HG03103 (cell line): ENCODE measurements around the gene GNG4.
"Not testable (repeated sequence)": the region's sequence is repeated elsewhere in the genome, so short reads cannot be mapped to it uniquely, and the experiment has no call there.

Source experiments
- ATAC-seq: cut with Tn5 transposase; IDR thresholded peaks from one replicate; pipeline ENCODE4 v1.9.1; 2021; ENCODE audit warnings: low read depth; ENCODE audit not compliant: unreplicated experiment

The GNG4 gene

DNA sequence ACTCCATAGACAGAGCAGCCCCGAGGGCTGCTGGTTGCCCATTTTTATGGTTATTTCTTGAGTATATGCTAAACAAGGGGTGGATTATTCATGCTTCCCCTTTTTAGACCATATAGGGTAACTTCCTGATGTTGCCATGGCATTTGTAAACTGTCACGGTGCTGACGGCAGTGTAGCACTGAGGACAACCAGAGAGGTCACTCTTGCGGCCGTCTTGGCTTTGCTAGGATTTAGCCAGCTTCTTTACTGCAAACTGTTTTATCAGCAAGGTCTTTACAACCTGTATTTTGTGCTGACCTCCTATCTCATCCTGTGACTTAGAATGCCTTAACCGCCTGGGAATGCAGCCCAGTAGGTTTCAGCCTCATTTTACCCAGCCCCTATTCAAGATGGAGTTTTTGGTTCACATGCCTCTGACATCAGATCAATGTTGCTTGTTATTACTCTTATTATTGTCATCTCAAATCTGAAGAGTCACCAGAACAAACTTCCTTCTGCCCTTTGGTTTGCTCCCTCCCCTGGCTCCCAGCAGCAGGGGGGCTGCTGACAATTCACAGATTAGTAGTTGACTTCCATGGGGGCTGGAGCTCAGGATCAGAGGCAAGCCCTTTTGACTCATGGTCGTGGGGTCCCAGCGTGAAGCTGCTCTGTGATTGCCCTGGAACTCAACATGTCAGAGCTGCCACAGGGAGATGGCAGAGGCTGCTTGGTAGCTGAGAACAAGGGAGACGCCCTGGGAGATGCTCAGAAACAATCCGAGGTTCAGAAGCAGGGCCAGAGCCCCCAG is 103.0 kb downstream of the GNG4 start:
- not testable (repeated sequence) for ATAC-seq

DNA sequence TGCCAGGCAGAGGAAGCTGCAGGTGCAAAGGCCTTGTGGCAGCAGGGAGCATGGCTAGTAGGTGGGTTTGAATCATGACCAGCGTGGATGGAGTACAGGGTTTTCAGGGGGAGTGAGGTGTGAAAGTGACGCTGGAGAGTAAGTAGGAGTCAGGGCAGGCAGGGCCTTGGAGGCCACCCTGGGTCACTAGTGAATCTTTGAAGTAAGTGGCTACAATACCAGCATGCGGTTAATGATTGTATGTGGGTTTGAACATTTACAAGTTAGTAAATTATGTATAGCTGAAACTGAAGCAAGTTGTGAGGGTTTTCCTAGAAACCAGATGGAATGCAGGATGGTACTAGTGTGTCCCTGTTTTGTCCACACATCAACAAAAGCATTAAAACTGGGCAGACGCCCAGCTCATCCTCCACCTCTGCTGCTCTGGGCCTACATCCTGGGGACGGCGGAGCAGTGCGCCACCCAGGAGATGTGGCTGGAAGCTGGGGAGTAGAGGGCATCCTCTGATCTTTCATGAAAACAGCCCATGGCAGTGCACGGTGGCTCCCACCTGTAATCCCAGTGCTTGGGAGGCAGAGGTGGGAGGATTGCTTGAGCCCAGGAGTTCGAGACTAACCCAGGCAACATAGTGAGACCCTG is 104.2 kb downstream of the GNG4 start:
- ATAC-seq, result no peak

DNA sequence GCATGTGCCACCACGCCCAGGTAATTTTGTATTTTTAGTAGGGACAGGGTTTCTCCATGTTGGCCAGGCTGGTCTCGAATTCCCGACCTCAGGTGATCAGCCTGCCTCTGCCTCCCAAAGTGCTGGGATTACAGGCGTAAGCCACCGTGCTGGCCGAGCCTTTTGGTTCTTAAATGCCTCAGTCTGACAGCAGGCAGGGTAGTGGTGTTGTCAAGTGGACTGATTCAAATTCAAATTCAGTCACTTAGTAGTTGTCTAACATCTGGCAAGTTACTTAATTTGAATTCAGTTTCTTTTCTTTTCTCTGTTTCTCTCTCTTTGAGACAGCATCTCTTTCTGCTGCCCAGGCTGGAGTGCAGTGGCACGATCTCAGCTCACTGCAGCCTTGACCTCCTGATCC is 106.7 kb downstream of the GNG4 start:
- ATAC-seq, result not testable (repeated sequence)

- no peak for ATAC-seq
These were observed 116.0 kb downstream of the GNG4 start for GRCh38 chr1:235533476-235534168.

DNA sequence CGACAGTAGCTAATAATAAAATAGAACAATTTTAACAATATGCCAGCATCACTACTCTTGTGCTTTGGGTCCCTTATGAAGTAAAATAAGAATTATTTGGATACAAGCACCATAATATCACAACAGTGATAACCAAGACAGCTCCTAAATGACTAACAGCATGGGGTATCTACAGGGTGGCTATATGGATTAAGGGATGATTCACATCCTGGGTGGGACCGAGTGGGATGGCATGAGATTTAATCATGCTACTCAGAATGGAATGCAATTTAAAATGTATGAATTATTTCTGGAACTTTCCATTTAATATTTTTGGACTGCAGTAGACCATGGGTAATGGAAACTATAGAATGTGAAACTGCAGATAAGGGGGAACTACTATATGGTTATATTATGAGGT is 117.2 kb downstream of the GNG4 start:
- ATAC-seq, result no peak

DNA sequence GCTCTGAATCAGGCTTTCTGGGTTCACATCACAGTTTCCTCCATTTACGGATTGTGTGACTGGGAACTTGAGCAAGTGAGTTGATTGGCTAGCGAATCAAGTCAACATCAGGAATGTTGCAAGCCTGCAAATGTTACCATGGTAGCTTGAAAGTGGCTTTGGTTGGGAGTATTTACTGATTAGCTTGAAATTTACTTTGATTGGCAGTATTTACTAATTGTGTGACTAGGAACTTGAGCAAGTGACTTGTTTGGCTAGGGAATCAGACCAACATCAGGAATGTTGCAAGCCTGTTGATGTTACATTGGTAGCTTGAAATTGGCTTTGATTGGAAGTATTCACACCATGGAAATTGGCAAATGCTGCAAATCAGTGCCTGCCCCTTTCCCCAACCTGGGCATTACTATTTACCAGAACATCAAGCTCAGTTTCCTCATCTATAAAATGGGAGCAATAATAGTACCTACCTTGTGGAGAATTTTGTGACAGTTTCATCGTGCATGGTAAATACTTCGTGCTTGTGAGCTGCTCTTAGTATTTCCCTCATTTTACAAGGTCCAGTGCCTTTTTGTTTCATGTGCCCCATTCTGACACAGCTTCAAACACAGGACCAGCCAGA is 122.3 kb downstream of the GNG4 start:
- ATAC-seq, result no peak

GRCh38 chr1:235525314-235525713 is 124.3 kb downstream of the GNG4 start:
- no peak for ATAC-seq

DNA sequence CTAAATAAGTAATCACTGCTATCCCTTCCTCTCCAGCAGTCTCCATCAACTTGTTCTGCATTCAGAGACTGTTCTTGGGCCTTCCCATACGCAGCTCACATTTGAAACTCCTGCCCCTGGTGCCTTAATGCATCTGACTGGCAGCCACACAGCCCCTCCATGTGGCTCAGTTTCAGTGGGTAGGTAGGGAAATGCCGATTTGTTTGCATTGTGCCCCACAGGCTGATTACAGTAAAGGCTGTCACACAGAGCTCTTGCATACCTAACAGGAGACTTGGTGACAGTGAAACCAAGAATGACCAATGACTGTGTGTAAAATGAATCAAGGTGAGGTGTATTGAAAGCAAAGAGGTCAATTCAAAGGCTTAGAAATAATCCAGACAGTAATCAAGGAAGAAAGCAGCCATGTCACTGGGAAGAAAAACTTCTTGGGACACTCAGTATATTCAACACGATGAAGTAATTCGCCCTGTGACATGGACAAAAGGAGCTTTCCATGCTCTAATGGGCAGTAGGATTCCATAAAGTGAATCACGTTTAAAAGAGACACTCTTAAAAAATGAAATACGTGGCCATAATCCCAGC is 132.6 kb downstream of the GNG4 start:
- no peak for ATAC-seq

DNA sequence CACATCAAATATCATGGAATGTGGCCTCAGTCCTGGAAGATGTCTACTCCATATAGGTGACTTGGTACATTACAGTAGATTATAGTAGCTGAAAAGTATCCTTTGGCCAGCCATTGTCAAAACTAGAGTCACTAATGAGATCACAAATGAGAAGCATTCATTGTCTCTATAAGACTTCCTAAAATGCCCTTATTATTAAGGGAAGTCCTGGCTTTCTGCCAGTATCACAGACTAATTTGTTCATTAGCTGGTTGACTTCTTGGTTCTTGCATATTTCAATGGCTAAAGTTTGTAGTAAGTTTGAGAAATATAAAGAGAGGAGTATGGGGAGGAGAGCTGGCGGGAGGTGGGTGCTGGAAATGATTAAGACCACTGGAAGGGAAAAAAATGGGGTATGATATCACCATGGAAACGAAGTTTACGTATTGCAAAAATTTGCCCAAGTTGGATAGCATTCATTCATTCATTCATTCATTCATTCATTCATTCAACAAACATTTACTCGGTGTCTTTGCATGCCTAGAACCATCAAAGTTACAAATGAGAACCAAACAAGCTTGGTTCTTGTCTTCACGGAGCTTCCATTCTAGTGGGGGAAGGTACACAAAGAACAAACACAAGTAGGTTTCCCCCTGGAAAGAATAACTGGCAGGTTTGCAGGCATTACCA is 133.6 kb downstream of the GNG4 start:
- no peak for ATAC-seq

DNA sequence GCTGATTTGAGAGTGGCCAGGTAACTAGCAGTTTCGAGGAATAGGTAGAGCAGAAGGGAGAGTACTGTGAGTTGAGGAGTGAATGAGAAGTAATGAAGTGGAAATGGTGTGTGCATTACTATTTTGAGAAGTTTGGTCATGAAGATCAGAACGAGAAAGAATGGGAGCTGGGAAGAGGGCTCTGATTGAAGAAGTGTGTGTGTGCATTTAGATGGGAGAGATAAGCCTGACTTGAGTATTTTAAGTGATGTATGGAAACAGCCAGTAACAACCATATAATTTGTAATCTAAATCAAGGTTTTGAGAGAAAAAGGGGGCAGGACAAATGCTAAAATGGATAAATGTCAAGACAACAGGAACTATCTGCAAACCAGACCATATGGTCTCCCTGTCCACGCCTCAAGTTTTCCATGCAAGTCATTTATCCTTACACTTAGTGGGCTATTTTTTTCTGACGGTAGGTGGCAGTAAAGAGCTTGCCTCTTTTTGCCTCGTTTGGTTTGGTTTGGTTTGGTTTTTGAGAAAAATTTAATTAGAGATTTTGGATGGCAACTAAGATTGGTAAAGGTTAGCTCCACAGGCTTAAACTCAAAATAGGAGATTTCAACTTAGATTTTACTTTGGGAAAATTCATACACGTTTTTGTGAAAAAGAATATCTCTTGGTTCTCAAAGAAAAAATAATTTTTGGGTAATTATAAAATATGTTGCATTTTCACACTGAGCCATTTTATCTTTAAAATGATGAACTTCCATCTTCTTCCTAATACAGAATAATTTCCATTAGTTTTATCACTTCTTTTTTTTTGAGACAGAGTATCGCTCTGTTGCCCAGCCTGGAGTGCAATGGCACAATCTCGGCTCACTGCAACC is 135.9 kb downstream of the GNG4 start:
- no peak for ATAC-seq

GRCh38 chr1:235511470-235512240 is 137.9 kb downstream of the GNG4 start:
- ATAC-seq, result no peak

GRCh38 chr1:235510823-235511222 is 138.8 kb downstream of the GNG4 start:
- no peak for ATAC-seq

DNA sequence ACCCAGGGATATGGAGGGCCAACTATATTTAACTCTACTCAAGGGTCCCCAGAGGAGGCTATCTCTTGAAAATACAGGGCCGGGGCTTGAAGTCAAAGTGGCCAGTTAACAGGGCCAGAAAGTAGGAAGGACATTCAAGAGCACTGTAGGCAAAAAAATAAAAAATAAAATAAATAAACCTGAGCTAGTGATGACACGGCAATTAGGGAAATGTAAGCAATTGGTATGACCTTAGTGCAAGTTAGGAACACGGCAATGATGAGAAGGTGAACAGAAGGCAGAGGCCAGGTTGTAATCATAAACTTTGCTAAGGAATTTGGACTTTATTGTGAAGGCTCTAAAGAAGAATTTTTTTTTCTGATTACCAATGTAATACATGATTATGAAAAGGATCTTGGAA is 142.0 kb downstream of the GNG4 start:
- ATAC-seq, result no peak

GRCh38 chr1:235504494-235505222 is 144.9 kb downstream of the GNG4 start:
- ATAC-seq, result peak; percentile 70

GRCh38 chr1:235504122-235504493 is 145.5 kb downstream of the GNG4 start, which contains the start of gene B3GALNT2:
TSS of gene B3GALNT2 (minus strand) at chr1:235504452. CDS start at chr1:235504252, 200 bp downstream.
- ATAC-seq, result peak; percentile 37

- peak; percentile 4 for ATAC-seq
These were observed 146.0 kb downstream of the GNG4 start for GRCh38 chr1:235503403-235504121.
